Small intestine (tissue), 7 donors: ENCODE measurements around the gene MAPK11. TPM values are rescaled to one million over a fixed set of nuclear protein-coding genes. Genes with fewer than 3 reads are reported as not detected.
A peak's percentile ranks its signal among the peaks of the same experiment; 100 is the strongest.

Source experiments
- DNase-seq, 2 donors: peaks; one replicate each; pipeline versions ENCODE4 v3.0.0 to v3.0.0-alpha.2; 2013
- FAIRE-seq: peaks from 2 replicates; lab custom pipeline; 2012; peaks lifted over from hg19 to GRCh38; lab: Jason Lieb, UNC
- H3K27ac ChIP-seq, 3 donors: one replicate each; pipeline ENCODE4 v1.5.1; 2013; ENCODE audit warnings: low read length in 2 of 3, mild to moderate bottlenecking in 2 of 3, control low read depth in 1 of 3, inconsistent platforms in 1 of 3, low read depth in 1 of 3, moderate library complexity in 1 of 3
- H3K27me3 ChIP-seq, 3 donors: one replicate each; pipeline ENCODE4 v1.6.1; 2013; ENCODE audit warnings: low read length in 3 of 3, inconsistent platforms in 1 of 3; ENCODE audit not compliant: control insufficient read depth in 3 of 3, insufficient read depth in 3 of 3
- H3K36me3 ChIP-seq, 3 donors: one replicate each; pipeline ENCODE4 v1.6.1; 2013; ENCODE audit warnings: low read length in 3 of 3, inconsistent platforms in 1 of 3, low read depth in 1 of 3, mild to moderate bottlenecking in 1 of 3, moderate library complexity in 1 of 3; ENCODE audit not compliant: control insufficient read depth in 3 of 3, insufficient read depth in 2 of 3
- H3K4me1 ChIP-seq, 3 donors: one replicate each; pipeline ENCODE4 v1.6.1; 2013; ENCODE audit warnings: low read length in 2 of 3, inconsistent platforms in 1 of 3, low read depth in 1 of 3, mild to moderate bottlenecking in 1 of 3, moderate library complexity in 1 of 3; ENCODE audit not compliant: control insufficient read depth in 3 of 3, insufficient read depth in 2 of 3
- H3K4me3 ChIP-seq, 3 donors: one replicate each; pipeline ENCODE4 v1.5.1; 2013; ENCODE audit warnings: low read length in 3 of 3, control low read depth in 1 of 3, inconsistent platforms in 1 of 3, low read depth in 1 of 3, mild to moderate bottlenecking in 1 of 3, moderate library complexity in 1 of 3
- H3K9me3 ChIP-seq, 2 donors: one replicate each; pipeline ENCODE4 v1.6.1; 2013; ENCODE audit warnings: low read depth in 1 of 2, low read length in 1 of 2; ENCODE audit not compliant: control insufficient read depth in 2 of 2, insufficient read depth in 1 of 2
- WGBS, 3 donors: extraction: QIAGEN DNeasy Blood & Tissue Kit; methylation state at CpG; one replicate each; pipeline ENCODE4 v1.1.7; 2013; 5-methylcytosine and 5-hydroxymethylcytosine counted together
- polyA plus RNA-seq, 4 donors: library from polyadenylated mRNA; stranded (reverse) in 3 of 4; unstranded in 1 of 4; fragments of 200-250 nt in 3 of 4; fragments of 120-200 nt in 1 of 4; gene quantifications; one replicate each; pipeline versions ENCODE4 v1.2.1 to v1.2.3, GENCODE V29; 2013
- donor health status: healthy with polysubstance abuse.
- donor health status: control.
- donor health status: control.
- donor health status: Bipolar disorder and iron deficiency.
- donor health status: healthy.

The MAPK11 gene
- polyA plus RNA-seq, 4 donors: 2.2 to 7.9 (median 2.4) TPM; not detected in 1

GRCh38 chr22:50286275-50286674 is 16.1 kb upstream of the MAPK11 start:
- 63 to 80% (median 80%) methylated on average over 19 to 21 of the region's 21 CpGs for whole genome bisulfite sequencing, 3 donors
- FAIRE-seq: no peak
- H3K9me3 ChIP-seq: no peaks in the 10 kb centered on the region
- H3K36me3 ChIP-seq: peaks cover 10 to 94% (median 13%) of the 10 kb centered on the region in 3 donors
- no peak for DNase-seq
- H3K27me3 ChIP-seq: no peaks in the 10 kb centered on the region
- no peak overlapping the region for H3K4me3 ChIP-seq
- H3K4me1 ChIP-seq: peaks cover 0 to 12% (median 0%) of the 10 kb centered on the region in 3 donors
- no peak overlapping the region for H3K27ac ChIP-seq

GRCh38 chr22:50285568-50286229 is 15.5 kb upstream of the MAPK11 start:
- FAIRE-seq (no peak), DNase-seq (no peak)
- Histone ChIP-seq H3K27me3 (no peaks in the 10 kb centered on the region), H3K4me3 (no peak overlapping the region), H3K36me3 (peaks cover 10 to 94% (median 14%) of the 10 kb centered on the region in 3 donors), H3K4me1 (peaks cover 0 to 12% (median 0%) of the 10 kb centered on the region in 3 donors), H3K9me3 (no peaks in the 10 kb centered on the region), H3K27ac (no peak overlapping the region)
- 89 to 93% (median 92%) methylated on average over 27 to 34 of the region's 34 CpGs for WGBS, 3 donors

- Histone ChIP-seq H3K27me3 (no peaks in the 10 kb centered on the region), H3K27ac (no peak overlapping the region), H3K4me1 (peaks cover 0 to 12% (median 0%) of the 10 kb centered on the region in 3 donors), H3K36me3 (peaks cover 16 to 94% (median 19%) of the 10 kb centered on the region in 3 donors), H3K4me3 (no peak overlapping the region), H3K9me3 (no peaks in the 10 kb centered on the region)
- FAIRE-seq (no peak), DNase-seq (no peak)
- 80 to 92% (median 90%) methylated on average over 8 to 13 of the region's 13 CpGs for WGBS, 3 donors
These were observed 14.3 kb upstream of the MAPK11 start for GRCh38 chr22:50284479-50284878.

- Histone ChIP-seq H3K4me3 (no peak overlapping the region), H3K36me3 (peaks cover 16 to 94% (median 24%) of the 10 kb centered on the region in 3 donors)
- WGBS, 3 donors: 93 to 96% (median 94%) methylated on average over 26 to 30 of the region's 30 CpGs
These were observed 13.6 kb upstream of the MAPK11 start for GRCh38 chr22:50283821-50284220.

GRCh38 chr22:50282361-50283155 is 12.4 kb upstream of the MAPK11 start:
- H3K4me1 ChIP-seq: peaks cover 0 to 12% (median 0%) of the 10 kb centered on the region in 3 donors
- no peaks in the 10 kb centered on the region for H3K9me3 ChIP-seq
- H3K36me3 ChIP-seq: peaks cover 21 to 94% (median 27%) of the 10 kb centered on the region in 3 donors
- peak overlapping the region in 2 of 3 donors; percentile 22 to 27 for H3K27ac ChIP-seq
- H3K27me3 ChIP-seq: no peaks in the 10 kb centered on the region
- DNase-seq (peak; percentile 77 to 84), FAIRE-seq (no peak)
- WGBS, 3 donors: 39 to 76% (median 61%) methylated on average over 37 to 45 of the region's 45 CpGs
- no peak overlapping the region for H3K4me3 ChIP-seq

More at GRCh38 chr22:50283821-50284220, 13.6 kb upstream of the MAPK11 start:
- H3K9me3 ChIP-seq: no peaks in the 10 kb centered on the region
- no peaks in the 10 kb centered on the region for H3K27me3 ChIP-seq
- FAIRE-seq (no peak), DNase-seq (no peak)
- H3K27ac ChIP-seq: no peak overlapping the region
- H3K4me1 ChIP-seq: peaks cover 0 to 12% (median 0%) of the 10 kb centered on the region in 3 donors

GRCh38 chr22:50281957-50282356 is 11.8 kb upstream of the MAPK11 start:
- 46 to 76% (median 60%) methylated on average over 25 of the region's 25 CpGs for WGBS, 3 donors
- DNase-seq: no peak
- peaks cover 23 to 94% (median 27%) of the 10 kb centered on the region in 3 donors for H3K36me3 ChIP-seq
- H3K9me3 ChIP-seq: no peaks in the 10 kb centered on the region
- H3K4me1 ChIP-seq: peaks cover 0 to 12% (median 0%) of the 10 kb centered on the region in 3 donors
- FAIRE-seq: no peak
- no peaks in the 10 kb centered on the region for H3K27me3 ChIP-seq
- H3K4me3 ChIP-seq: no peak overlapping the region
- peak overlapping the region in 2 of 3 donors; percentile 21 to 22 for H3K27ac ChIP-seq

- no peak overlapping the region for H3K4me3 ChIP-seq
- FAIRE-seq (no peak), DNase-seq (no peak)
- no peaks in the 10 kb centered on the region for H3K9me3 ChIP-seq
- H3K27me3 ChIP-seq: no peaks in the 10 kb centered on the region
- H3K27ac ChIP-seq: no peak overlapping the region
- peaks cover 22 to 94% (median 31%) of the 10 kb centered on the region in 3 donors for H3K36me3 ChIP-seq
- H3K4me1 ChIP-seq: peaks cover 0 to 12% (median 0%) of the 10 kb centered on the region in 3 donors
- WGBS, 3 donors: 93 to 94% (median 94%) methylated on average over 36 of the region's 36 CpGs
These were observed 11.2 kb upstream of the MAPK11 start for GRCh38 chr22:50281384-50281760.

- Histone ChIP-seq H3K4me1 (peaks cover 0 to 12% (median 0%) of the 10 kb centered on the region in 3 donors), H3K36me3 (peaks cover 22 to 94% (median 34%) of the 10 kb centered on the region in 3 donors), H3K27ac (no peak overlapping the region), H3K9me3 (no peaks in the 10 kb centered on the region), H3K27me3 (no peaks in the 10 kb centered on the region), H3K4me3 (no peak overlapping the region)
- FAIRE-seq: no peak
- no peak for DNase-seq
- WGBS, 3 donors: 94 to 96% (median 95%) methylated on average over 46 to 47 of the region's 47 CpGs
These were observed 10.7 kb upstream of the MAPK11 start for GRCh38 chr22:50280708-50281383.
